HEK293 (cell line): Measurements from ENCODE around the gene PAK5.

Source experiments
- CTCF ChIA-PET: fragments of 350-600 bp; formaldehyde crosslinking; extraction: SDS; loops from one replicate; lab custom pipeline; 2021; ENCODE audit warnings: antibody characterized with exemption; lab: Yijun Ruan, JAX
- POLR2A ChIA-PET: fragments of 300-600 bp; formaldehyde crosslinking; extraction: SDS; loops from one replicate; lab custom pipeline; 2020; ENCODE audit warnings: antibody characterized with exemption, inconsistent platforms; lab: Yijun Ruan, JAX
- H3K27ac ChIP-seq: fragments of 200-500 bp; sonication (Bioruptor generic); 2 replicates; pipeline ENCODE4 v1.5.1; 2014; ENCODE audit warnings: low read depth, low read length, control low read depth, inconsistent platforms; ENCODE audit errors: extremely low read depth
- H3K36me3 ChIP-seq, 2 experiments: fragments of 200-500 bp in 1 of 2; sonication (Bioruptor generic) in 1 of 2; 1 replicate in 1 of 2; 2 replicates in 1 of 2; pipeline ENCODE4 v1.5.1; 2014 to 2017; ENCODE audit warnings: inconsistent platforms in 2 of 2, low read length in 2 of 2; ENCODE audit not compliant: control insufficient read depth in 2 of 2, insufficient read depth in 1 of 2
- H3K4me1 ChIP-seq: fragments of 200-500 bp; sonication (Bioruptor generic); 2 replicates; pipeline ENCODE4 v1.5.1; 2014; ENCODE audit warnings: mild to moderate bottlenecking, low read length, inconsistent platforms; ENCODE audit not compliant: control insufficient read depth, insufficient read depth
- H3K4me3 ChIP-seq: 2 replicates; pipeline ENCODE4 v1.5.1; 2011; ENCODE audit warnings: low read depth, mild to moderate bottlenecking, control low read depth, low read length, moderate library complexity
- H3K9me3 ChIP-seq: fragments of 200-500 bp; sonication (Bioruptor generic); 2 replicates; pipeline ENCODE4 v1.5.1; 2014; ENCODE audit warnings: low read depth, low read length, inconsistent platforms; ENCODE audit not compliant: control insufficient read depth, insufficient read depth
- HOXD13 ChIP-seq: sonication (generic); formaldehyde crosslinking; IDR thresholded peaks from 2 replicates; pipeline ENCODE4 v1.8.0; 2022; ENCODE audit warnings: missing genetic modification reagents, borderline replicate concordance
- OVOL3 ChIP-seq: fragments of 450-650 bp; formaldehyde crosslinking; IDR thresholded peaks from 2 replicates; pipeline ENCODE4 v1.5.1; 2016; ENCODE audit warnings: missing biosample characterization, missing genetic modification characterization
- SETDB1 ChIP-seq: IDR thresholded peaks from one replicate; pipeline ENCODE4 v1.6.1; 2017; ENCODE audit warnings: mild to moderate bottlenecking, low read length, moderate library complexity, mixed read lengths; ENCODE audit not compliant: insufficient read length
- WT1 ChIP-seq: fragments of 450-650 bp; formaldehyde crosslinking; IDR thresholded peaks from 2 replicates; pipeline ENCODE4 v1.5.1; 2016; ENCODE audit warnings: missing biosample characterization, missing genetic modification characterization
- ZBTB8A ChIP-seq: fragments of 450-650 bp; formaldehyde crosslinking; IDR thresholded peaks from 2 replicates; pipeline ENCODE4 v1.5.1; 2016; ENCODE audit warnings: missing biosample characterization, missing genetic modification characterization
- ZFP41 ChIP-seq: fragments of 450-650 bp; formaldehyde crosslinking; IDR thresholded peaks from 2 replicates; pipeline ENCODE4 v1.5.1; 2016; ENCODE audit warnings: missing biosample characterization, missing genetic modification characterization, borderline replicate concordance
- ZNF10 ChIP-seq: fragments of 450-650 bp; formaldehyde crosslinking; IDR thresholded peaks from 2 replicates; pipeline ENCODE4 v1.5.1; 2017; ENCODE audit warnings: missing biosample characterization, missing genetic modification characterization
- ZNF146 ChIP-seq: fragments of 450-650 bp; formaldehyde crosslinking; IDR thresholded peaks from 2 replicates; pipeline ENCODE4 v1.5.1; 2016; ENCODE audit warnings: missing biosample characterization, missing genetic modification characterization
- ZNF274 ChIP-seq, 2 experiments: fragments of 200-500 bp in 1 of 2; fragments of 450-650 bp in 1 of 2; sonication (Bioruptor generic) in 1 of 2; formaldehyde crosslinking in 1 of 2; IDR thresholded peaks; 2 replicates each; pipeline versions ENCODE4 v1.5.1 to v1.6.1; 2014 to 2016; ENCODE audit warnings: borderline replicate concordance in 1 of 2, inconsistent platforms in 1 of 2, low read length in 1 of 2, missing biosample characterization in 1 of 2, missing genetic modification characterization in 1 of 2
- ZNF404 ChIP-seq: fragments of 450-650 bp; formaldehyde crosslinking; IDR thresholded peaks from 2 replicates; pipeline ENCODE4 v1.5.1; 2017; ENCODE audit warnings: missing biosample characterization, missing genetic modification characterization
- ZNF549 ChIP-seq: fragments of 450-650 bp; IDR thresholded peaks from 2 replicates; pipeline ENCODE4 v1.5.1; 2018; ENCODE audit warnings: missing biosample characterization, missing genetic modification characterization, mild to moderate bottlenecking, inconsistent platforms, moderate library complexity
- ZNF664 ChIP-seq: fragments of 450-650 bp; formaldehyde crosslinking; IDR thresholded peaks from 2 replicates; pipeline ENCODE4 v1.5.1; 2016; ENCODE audit warnings: missing biosample characterization, missing genetic modification characterization
- ZNF747 ChIP-seq: fragments of 450-650 bp; formaldehyde crosslinking; IDR thresholded peaks from 2 replicates; pipeline ENCODE4 v1.5.1; 2016; ENCODE audit warnings: missing biosample characterization, missing genetic modification characterization
- ZNF776 ChIP-seq: fragments of 450-650 bp; formaldehyde crosslinking; IDR thresholded peaks from 2 replicates; pipeline ENCODE4 v1.5.0; 2017; ENCODE audit warnings: missing biosample characterization, missing genetic modification characterization, borderline replicate concordance
- ZNF777 ChIP-seq: fragments of 450-650 bp; formaldehyde crosslinking; IDR thresholded peaks from 2 replicates; pipeline ENCODE4 v1.5.1; 2017; ENCODE audit warnings: missing biosample characterization, missing genetic modification characterization, borderline replicate concordance
- TF ChIP-seq, protein P1 (sequence below): fragments of 450-650 bp; formaldehyde crosslinking; IDR thresholded peaks from 2 replicates; pipeline ENCODE4 v1.5.1; 2016; ENCODE audit warnings: missing biosample characterization, missing genetic modification characterization
- TF ChIP-seq, protein P2 (sequence below): fragments of 450-650 bp; formaldehyde crosslinking; IDR thresholded peaks from 2 replicates; pipeline ENCODE4 v1.5.1; 2016; ENCODE audit warnings: missing biosample characterization, missing genetic modification characterization
- TF ChIP-seq, protein P3 (sequence below): fragments of 450-650 bp; formaldehyde crosslinking; IDR thresholded peaks from 2 replicates; pipeline ENCODE4 v1.5.1; 2016; ENCODE audit warnings: missing biosample characterization, missing genetic modification characterization
- TF ChIP-seq, protein P4 (sequence below): fragments of 450-650 bp; formaldehyde crosslinking; IDR thresholded peaks from 2 replicates; pipeline ENCODE4 v1.5.1; 2016; ENCODE audit warnings: missing biosample characterization, missing genetic modification characterization
- TF ChIP-seq, protein P5 (sequence below): fragments of 450-650 bp; formaldehyde crosslinking; IDR thresholded peaks from 2 replicates; pipeline ENCODE4 v1.5.1; 2016; ENCODE audit warnings: missing biosample characterization, missing genetic modification characterization

The PAK5 gene

DNA sequence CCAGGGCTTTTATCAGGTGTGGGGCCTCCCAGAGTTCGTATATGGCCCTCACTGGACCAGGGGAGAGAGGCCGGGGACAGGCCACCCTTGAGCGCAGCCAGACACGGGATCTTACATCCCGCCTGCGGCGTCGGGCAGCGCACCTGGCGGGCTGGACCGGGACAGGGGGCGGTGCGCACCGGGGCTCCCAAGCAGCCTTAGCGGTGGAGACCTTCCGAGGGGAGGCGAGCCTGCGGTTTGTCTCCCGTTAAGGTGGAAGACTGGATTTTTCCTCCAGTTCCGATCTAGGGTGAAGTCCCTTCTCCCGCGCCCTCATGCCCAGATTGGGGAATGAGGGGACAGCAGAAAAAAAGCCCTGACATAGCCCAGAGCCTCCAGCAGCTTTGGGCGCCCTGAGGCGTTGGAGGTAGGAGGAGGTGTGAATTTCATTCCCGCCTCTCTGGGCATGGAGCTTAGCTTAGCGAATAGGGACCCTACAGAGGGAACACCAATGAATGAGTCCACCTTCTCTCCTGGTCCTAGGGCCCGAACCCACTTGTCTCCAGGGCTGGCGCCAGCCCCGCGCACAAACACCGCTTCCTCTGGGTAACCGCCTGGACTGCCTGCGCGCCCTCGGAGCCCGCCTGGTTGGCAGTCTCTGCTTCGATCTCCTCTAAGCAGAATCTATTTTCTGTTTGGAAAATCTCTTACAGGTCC lies 331.2 kb downstream of the PAK5 start (continued):
- TF ChIP-seq, protein P1, sequence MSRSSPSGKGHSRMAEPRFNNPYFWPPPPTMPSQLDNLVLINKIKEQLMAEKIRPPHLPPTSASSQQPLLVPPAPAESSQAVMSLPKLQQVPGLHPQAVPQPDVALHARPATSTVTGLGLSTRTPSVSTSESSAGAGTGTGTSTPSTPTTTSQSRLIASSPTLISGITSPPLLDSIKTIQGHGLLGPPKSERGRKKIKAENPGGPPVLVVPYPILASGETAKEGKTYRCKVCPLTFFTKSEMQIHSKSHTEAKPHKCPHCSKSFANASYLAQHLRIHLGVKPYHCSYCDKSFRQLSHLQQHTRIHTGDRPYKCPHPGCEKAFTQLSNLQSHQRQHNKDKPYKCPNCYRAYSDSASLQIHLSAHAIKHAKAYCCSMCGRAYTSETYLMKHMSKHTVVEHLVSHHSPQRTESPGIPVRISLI, result no peak

DNA sequence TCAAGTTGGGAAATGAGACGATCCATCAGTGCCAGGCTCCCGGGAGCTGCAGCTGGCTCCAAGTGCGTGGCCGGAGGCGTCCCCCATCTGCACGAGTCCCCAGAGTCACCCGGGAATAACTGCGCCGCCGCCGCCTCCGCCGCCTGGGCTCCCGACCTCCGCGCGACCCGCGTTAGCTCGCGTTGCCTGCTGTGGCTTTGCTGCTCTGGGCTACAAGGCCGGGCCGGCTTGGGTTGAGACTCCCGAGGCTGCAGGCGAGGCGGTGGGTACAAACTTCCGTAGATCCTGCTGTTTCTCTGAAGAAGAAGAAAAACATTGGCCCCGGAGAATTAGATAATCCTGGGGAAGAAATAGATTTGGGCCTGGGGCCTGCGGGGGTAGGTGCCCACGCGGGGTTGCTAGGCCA lies 331.9 kb downstream of the PAK5 start:
- H3K4me3 ChIP-seq, result no peak overlapping the region
- H3K4me1 ChIP-seq, result no peaks in the 10 kb centered on the region
- no peaks in the 10 kb centered on the region for H3K36me3 ChIP-seq
- ChIA-PET POLR2A (no interaction called here), CTCF (interaction anchor here (0.6 kb wide), 1 partner anchor 19 kb away, joined by 3 read pairs; no protein-coding TSS in a partner anchor)
- H3K27ac ChIP-seq, result no peak overlapping the region
- TF ChIP-seq WT1 (tag by site-specific recombination), result no peak
- TF ChIP-seq HOXD13 (CRISPR knock-in tag), result no peak
- TF ChIP-seq, protein P2, sequence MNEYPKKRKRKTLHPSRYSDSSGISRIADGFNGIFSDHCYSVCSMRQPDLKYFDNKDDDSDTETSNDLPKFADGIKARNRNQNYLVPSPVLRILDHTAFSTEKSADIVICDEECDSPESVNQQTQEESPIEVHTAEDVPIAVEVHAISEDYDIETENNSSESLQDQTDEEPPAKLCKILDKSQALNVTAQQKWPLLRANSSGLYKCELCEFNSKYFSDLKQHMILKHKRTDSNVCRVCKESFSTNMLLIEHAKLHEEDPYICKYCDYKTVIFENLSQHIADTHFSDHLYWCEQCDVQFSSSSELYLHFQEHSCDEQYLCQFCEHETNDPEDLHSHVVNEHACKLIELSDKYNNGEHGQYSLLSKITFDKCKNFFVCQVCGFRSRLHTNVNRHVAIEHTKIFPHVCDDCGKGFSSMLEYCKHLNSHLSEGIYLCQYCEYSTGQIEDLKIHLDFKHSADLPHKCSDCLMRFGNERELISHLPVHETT, result no peak
- TF ChIP-seq ZNF146, result no peak
- no peak for TF ChIP-seq ZBTB8A
- no peak for TF ChIP-seq ZNF274 (IDR thresholded peaks at IDR 0.05; ENCODE audit: low read length)
- TF ChIP-seq ZNF274 (tag by site-specific recombination; IDR thresholded peaks at IDR 0.05; ENCODE audit: borderline replicate concordance), result no peak
- TF ChIP-seq OVOL3 (tag by site-specific recombination), result no peak
- TF ChIP-seq, protein P3, sequence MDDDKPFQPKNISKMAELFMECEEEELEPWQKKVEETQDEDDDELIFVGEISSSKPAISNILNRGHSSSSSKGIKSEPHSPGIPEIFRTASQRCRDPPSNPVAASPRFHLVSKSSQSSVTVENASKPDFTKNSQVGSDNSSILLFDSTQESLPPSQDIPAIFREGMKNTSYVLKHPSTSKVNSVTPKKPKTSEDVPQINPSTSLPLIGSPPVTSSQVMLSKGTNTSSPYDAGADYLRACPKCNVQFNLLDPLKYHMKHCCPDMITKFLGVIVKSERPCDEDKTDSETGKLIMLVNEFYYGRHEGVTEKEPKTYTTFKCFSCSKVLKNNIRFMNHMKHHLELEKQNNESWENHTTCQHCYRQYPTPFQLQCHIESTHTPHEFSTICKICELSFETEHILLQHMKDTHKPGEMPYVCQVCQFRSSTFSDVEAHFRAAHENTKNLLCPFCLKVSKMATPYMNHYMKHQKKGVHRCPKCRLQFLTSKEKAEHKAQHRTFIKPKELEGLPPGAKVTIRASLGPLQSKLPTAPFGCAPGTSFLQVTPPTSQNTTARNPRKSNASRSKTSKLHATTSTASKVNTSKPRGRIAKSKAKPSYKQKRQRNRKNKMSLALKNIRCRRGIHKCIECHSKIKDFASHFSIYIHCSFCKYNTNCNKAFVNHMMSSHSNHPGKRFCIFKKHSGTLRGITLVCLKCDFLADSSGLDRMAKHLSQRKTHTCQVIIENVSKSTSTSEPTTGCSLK, result no peak
- no peak for TF ChIP-seq ZFP41 (tag by site-specific recombination)
- no peaks in the 10 kb centered on the region for H3K9me3 ChIP-seq

DNA sequence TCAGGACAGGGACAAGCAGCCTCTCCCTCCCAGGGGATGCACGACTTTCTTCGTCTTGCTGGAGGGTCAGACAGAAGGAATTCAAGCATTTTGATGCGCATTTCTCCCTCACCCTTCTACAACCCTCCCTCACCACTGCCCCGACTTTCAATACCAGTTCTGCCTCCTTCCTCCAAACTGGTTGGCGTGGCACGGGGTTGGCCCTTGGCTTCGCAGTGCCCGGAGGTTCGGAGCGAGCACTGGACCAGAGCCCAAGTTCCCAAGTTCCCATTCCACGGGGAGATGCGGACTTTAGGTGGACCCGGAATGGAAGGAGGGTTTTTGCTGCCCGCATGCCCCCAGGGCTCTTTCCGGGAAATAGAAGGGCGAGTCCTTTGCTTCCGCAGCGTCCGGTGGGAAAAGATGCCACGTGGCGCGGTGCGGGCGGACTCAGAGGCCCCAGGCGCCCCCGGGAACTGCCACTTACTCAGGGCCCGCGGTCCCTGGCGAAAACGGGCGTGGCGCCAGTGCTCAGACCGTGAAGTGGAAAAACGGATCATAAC lies 332.5 kb downstream of the PAK5 start:
- no peaks in the 10 kb centered on the region for H3K36me3 ChIP-seq
- no peak overlapping the region for H3K27ac ChIP-seq
- no peaks in the 10 kb centered on the region for H3K4me1 ChIP-seq
- H3K9me3 ChIP-seq, result no peaks in the 10 kb centered on the region
- TF ChIP-seq ZNF664 (tag by site-specific recombination) (no peak), ZNF549 (tag by site-specific recombination) (no peak), SETDB1 (no peak), ZNF747 (tag by site-specific recombination) (no peak), ZNF776 (no peak), ZNF777 (tag by site-specific recombination) (no peak), ZNF274 (IDR thresholded peaks at IDR 0.05; ENCODE audit: low read length) (no peak), ZNF274 (tag by site-specific recombination; IDR thresholded peaks at IDR 0.05; ENCODE audit: borderline replicate concordance) (no peak), ZNF404 (tag by site-specific recombination) (no peak), ZBTB8A (no peak), ZNF10 (tag by site-specific recombination) (no peak)
- TF ChIP-seq, protein P4, sequence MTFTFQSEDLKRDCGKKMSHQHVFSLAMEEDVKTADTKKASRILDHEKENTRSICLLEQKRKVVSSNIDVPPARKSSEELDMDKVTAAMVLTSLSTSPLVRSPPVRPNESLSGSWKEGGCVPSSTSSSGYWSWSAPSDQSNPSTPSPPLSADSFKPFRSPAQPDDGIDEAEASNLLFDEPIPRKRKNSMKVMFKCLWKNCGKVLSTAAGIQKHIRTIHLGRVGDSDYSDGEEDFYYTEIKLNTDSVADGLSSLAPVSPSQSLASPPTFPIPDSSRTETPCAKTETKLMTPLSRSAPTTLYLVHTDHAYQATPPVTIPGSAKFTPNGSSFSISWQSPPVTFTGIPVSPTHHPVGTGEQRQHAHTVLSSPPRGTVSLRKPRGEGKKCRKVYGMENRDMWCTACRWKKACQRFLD (tag by site-specific recombination), result no peak
- TF ChIP-seq, protein P3, result no peak
- TF ChIP-seq, protein P5, sequence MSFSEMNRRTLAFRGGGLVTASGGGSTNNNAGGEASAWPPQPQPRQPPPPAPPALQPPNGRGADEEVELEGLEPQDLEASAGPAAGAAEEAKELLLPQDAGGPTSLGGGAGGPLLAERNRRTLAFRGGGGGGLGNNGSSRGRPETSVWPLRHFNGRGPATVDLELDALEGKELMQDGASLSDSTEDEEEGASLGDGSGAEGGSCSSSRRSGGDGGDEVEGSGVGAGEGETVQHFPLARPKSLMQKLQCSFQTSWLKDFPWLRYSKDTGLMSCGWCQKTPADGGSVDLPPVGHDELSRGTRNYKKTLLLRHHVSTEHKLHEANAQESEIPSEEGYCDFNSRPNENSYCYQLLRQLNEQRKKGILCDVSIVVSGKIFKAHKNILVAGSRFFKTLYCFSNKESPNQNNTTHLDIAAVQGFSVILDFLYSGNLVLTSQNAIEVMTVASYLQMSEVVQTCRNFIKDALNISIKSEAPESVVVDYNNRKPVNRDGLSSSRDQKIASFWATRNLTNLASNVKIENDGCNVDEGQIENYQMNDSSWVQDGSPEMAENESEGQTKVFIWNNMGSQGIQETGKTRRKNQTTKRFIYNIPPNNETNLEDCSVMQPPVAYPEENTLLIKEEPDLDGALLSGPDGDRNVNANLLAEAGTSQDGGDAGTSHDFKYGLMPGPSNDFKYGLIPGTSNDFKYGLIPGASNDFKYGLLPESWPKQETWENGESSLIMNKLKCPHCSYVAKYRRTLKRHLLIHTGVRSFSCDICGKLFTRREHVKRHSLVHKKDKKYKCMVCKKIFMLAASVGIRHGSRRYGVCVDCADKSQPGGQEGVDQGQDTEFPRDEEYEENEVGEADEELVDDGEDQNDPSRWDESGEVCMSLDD (tag by site-specific recombination), result no peak
- ChIA-PET POLR2A (no interaction called here), CTCF (interaction anchor here (1.3 kb wide), 1 partner anchor 8 kb away, joined by 5 read pairs; the partner anchor contains the start of gene LAMP5)
- H3K4me3 ChIP-seq, result no peak overlapping the region
